ENCODE results near the gene STON2. TPM values are rescaled to one million over a fixed set of nuclear protein-coding genes. Genes with fewer than 3 reads are reported as not detected.
A peak's percentile ranks its signal among the peaks of the same experiment; 100 is the strongest.

STON2 gene
- total and polyA plus RNA-seq, 2 of the 8 experiments (the other 6 are each of a cell fraction or from before 2014, with no cell fraction given): 8.9 to 50.0 TPM

GRCh38 chr14:81366214-81366613 lies 33.9 kb downstream of the STON2 start:
- DNase-seq (ENCODE audit: low read depth in 1 of 2, low spot score in 2 of 2): no peak
- H4K8ac ChIP-seq (ENCODE audit: extremely low read depth, insufficient read depth, low read length): no peak overlapping the region
- 73% methylated on average over 6 of the region's 6 CpGs; no CpG with 5 or more reads in 1 of the 2 experiments for WGBS, 2 experiments (ENCODE audit: extremely low coverage in 1 of 2, insufficient coverage in 1 of 2, insufficient read length in 1 of 2, insufficient replicate concordance in 2 of 2, low coverage in 1 of 2, low lambda C conversion rate in 2 of 2, missing lambda C conversion rate in 1 of 2)

More at GRCh38 chr14:81366214-81366613, 33.9 kb downstream of the STON2 start:
- Histone ChIP-seq H3K23ac (ENCODE audit: insufficient read length) (no peak overlapping the region), H2BK12ac (ENCODE audit: low read depth, low read length) (no peak overlapping the region), H3K79me2 (ENCODE audit: control insufficient read depth in 1 of 2, insufficient read depth in 2 of 2, low read length in 2 of 2) (0 out of 4 replicates have a peak, but pooled peaks cover 0 to 6% of the 10 kb centered on the region in 2 experiments), H3K36me3 (ENCODE audit: control insufficient read depth in 2 of 4, insufficient read depth in 4 of 4, low read length in 3 of 4) (peaks cover 0 to 2% (median 0%) of the 10 kb centered on the region in 4 experiments; a peak in 2 of 8 replicates), H2BK15ac (ENCODE audit: low read length) (no peak overlapping the region), H3K4ac (replicated peaks; ENCODE audit: insufficient read length, low read depth, low read length) (no peak overlapping the region), H3K79me1 (ENCODE audit: low read depth, low read length) (peaks cover 5% of the 10 kb centered on the region; the same call in 1 of the 2 replicates), H3K27me3 (replicated peaks in 1 of 4; ENCODE audit: control insufficient read depth in 3 of 4, extremely low read depth in 1 of 4, insufficient read depth in 3 of 4, low read length in 3 of 4) (no peaks in the 10 kb centered on the region), H3K4me1 (replicated peaks in 1 of 4; ENCODE audit: control insufficient read depth in 3 of 4, insufficient read depth in 4 of 4, low read length in 3 of 4) (peaks cover 5 to 14% (median 9%) of the 10 kb centered on the region in 4 experiments; a peak in 6 of 7 replicates), H4K20me1 (replicated peaks in 1 of 2; ENCODE audit: control insufficient read depth in 1 of 2, insufficient read depth in 2 of 2, low read length in 2 of 2) (no peaks in the 10 kb centered on the region), H4K5ac (ENCODE audit: insufficient read length, low read depth, low read length) (no peak overlapping the region), H2BK120ac (replicated peaks; ENCODE audit: low read depth, low read length) (no peak overlapping the region), H3K9me3 (ENCODE audit: insufficient read depth in 2 of 2, low read depth in 1 of 2, low read length in 1 of 2) (no peaks in the 10 kb centered on the region), H3K9ac (replicated peaks in 1 of 4; ENCODE audit: extremely low read depth in 1 of 4, low read depth in 3 of 4, low read length in 3 of 4) (no peak overlapping the region), H3K27ac (ENCODE audit: low read depth, low read length) (no peak overlapping the region), H2AFZ (ENCODE audit: low read length) (no peak overlapping the region), H3K56ac (replicated peaks; ENCODE audit: insufficient read length, low read depth, low read length) (no peak overlapping the region), H3K18ac (ENCODE audit: extremely low read depth, low read length) (0 out of 2 replicates have a peak overlapping the region, but pooled peaks have one; percentile 6), H3K4me3 (ENCODE audit: extremely low read depth in 1 of 4, insufficient read depth in 2 of 4, low read depth in 3 of 4, low read length in 4 of 4) (no peak overlapping the region), H3K4me2 (ENCODE audit: insufficient read depth in 1 of 2, low read depth in 2 of 2, low read length in 2 of 2) (peak overlapping the region in 1 of 2 experiments; percentile 23; a peak in 2 of 4 replicates), H2AK5ac (ENCODE audit: low read depth, low read length) (no peak overlapping the region), H2BK20ac (ENCODE audit: low read length) (no peak overlapping the region), H4K91ac (replicated peaks; ENCODE audit: insufficient read length, low read length) (no peak overlapping the region), H2BK5ac (ENCODE audit: low read depth, low read length) (no peak overlapping the region), H3K23me2 (ENCODE audit: low read depth, low read length) (no peaks in the 10 kb centered on the region), H3K14ac (ENCODE audit: insufficient read length) (no peak overlapping the region)
- ChIA-PET POLR2A (ENCODE audit: partially characterized antibody) (no interaction called here), CTCF (ENCODE audit: partially characterized antibody) (interaction anchor here (0.5 to 3.0 kb wide), 5 partner anchors 13 to 96 kb away, joined by 3 to 7 read pairs (median 4); no protein-coding TSS in a partner anchor)
- FAIRE-seq: no peak
- TF ChIP-seq POLR2AphosphoS5 (IDR thresholded peaks at IDR 0.05; ENCODE audit: low read depth, low read length): no peak
- TF ChIP-seq EZH2 (IDR thresholded peaks at IDR 0.05; ENCODE audit: low read depth, low read length, severe bottlenecking): no peak
- no peak for TF ChIP-seq RNF2 (IDR thresholded peaks at IDR 0.05; ENCODE audit: borderline replicate concordance, low read depth, low read length, missing control alignments, poor library complexity, severe bottlenecking)
- TF ChIP-seq RAD21 (IDR thresholded peaks at IDR 0.05 in 1 of 2, conservative IDR thresholded peaks at IDR 0.05 in 1 of 2; ENCODE audit: low read depth in 2 of 2, low read length in 2 of 2): no peak
- no peak for TF ChIP-seq EP300 (IDR thresholded peaks at IDR 0.05; ENCODE audit: borderline replicate concordance in 1 of 2, low read depth in 2 of 2, low read length in 2 of 2)
- no peak for TF ChIP-seq TCF12 (IDR thresholded peaks at IDR 0.05; ENCODE audit: low read depth, low read length)
- no peak for TF ChIP-seq NANOG (IDR thresholded peaks at IDR 0.05; ENCODE audit: insufficient read depth, low read depth, low read length, poor library complexity, severe bottlenecking)
- TF ChIP-seq TAF7 (optimal IDR thresholded peaks at IDR 0.05; ENCODE audit: borderline replicate concordance, low read depth, low read length): no peak

Measured in H1 (cell line).